ENCODE results near the gene GAS7.

The GAS7 gene

DNA sequence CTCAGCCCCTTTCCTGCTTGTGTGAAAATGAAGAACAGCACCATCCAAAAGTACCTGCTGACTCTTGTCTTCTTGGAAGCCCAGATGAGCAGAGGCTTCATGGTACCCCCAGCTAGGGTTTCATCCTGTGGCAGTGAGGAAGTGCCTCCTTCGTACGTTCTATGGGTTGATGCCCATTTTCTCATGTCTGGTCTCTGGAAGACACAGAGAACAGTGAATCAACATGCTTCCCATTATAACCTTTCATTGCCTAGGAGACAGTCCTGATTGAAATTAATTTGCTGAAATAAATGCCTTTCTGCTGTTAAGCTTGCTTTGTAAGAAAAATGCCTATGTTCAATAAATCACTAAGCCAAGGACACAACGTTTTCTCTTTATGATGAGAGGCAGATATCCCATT, 329.9 kb downstream of the GAS7 start:
- no peak for DNase-seq

DNA sequence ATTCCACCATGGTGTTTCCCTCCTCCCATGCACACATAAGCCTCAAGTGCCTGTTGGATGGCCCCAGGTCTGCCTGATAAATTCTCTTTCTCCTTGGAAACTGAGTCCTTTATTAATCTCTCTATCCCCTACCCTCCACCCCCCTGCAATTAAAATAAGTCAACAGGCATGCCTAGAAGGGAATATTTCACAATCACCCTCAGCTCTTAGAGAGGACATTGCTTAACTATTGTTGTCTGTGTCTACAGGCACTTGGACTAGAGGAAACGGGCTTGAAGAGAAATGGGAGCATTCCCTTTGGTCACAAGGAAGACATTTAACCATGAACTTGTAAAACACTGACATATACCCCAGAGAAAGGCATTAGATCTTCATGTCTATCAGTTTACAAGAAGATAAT, 332.8 kb downstream of the GAS7 start:
- no peak for DNase-seq

DNA sequence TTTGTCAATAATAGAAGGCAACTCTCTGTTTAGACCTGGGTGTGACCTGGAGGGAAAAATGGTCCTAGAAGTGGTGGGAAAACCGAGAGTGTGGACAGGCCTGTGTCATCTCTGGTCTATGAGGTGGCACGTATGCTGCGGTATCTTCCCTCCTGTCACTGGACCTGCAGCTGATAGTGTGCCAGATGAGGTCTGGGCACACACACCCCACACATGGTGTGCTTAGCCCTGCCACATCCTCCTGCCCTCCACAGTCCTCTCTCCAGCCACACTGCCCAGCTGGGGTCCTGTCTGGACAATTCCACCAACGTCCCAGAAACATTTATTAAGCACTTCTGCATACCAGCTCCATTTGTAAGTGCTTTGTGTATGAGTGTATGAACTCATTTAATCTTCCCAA, 335.5 kb downstream of the GAS7 start:
- no peak for DNase-seq

DNA sequence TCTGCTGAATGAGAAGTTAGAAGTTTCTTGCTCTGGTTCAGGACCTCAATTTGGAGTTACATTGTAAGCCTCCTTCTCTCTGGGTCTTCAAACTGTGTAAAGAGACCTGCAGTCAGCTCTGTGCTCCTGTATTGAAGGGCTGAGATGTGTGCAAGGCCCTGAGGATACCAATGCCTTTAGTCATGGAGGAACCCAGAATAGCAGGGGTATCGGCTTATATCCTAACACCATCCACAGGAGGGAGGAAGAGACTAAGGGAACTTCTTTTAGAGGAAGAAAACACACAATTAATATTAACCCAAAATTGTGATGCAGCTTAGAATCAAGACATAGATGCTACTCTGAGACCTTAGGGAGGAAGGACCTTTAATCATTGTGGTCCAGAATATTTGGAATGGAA, 336.2 kb downstream of the GAS7 start:
- DNase-seq = no peak

DNA sequence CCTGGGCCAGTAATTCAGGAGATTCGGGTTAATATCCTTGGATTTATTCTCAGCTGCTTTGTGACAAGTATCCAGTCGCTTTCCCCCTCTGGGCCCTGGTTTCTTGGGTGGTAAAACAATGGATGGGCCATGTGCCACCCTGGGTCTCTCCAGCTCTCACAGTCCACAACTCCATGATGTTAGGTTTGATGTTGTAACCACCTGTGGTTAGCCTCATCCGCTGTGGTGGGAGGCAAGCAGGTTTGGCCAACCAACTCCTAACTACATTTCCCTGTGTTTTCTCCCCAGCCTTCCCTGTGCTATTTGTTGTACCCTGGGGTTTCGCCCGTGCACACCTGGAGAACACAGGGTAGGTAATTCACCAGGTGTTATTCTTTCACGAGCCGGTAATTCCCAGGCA, 337.6 kb downstream of the GAS7 start:
- DNase-seq = no peak
